GM12892 (cell line): ENCODE data around the gene AKAP12. TPM values are rescaled to one million over a fixed set of nuclear protein-coding genes. Genes with fewer than 3 reads are reported as not detected.

Experiments
- DNase-seq: peaks from one replicate; pipeline ENCODE4 v3.0.0; 2011; ENCODE audit not compliant: insufficient read length
- FAIRE-seq: peaks from 2 replicates; lab custom pipeline; 2011; peaks lifted over from hg19 to GRCh38; lab: Jason Lieb, UNC
- POLR2A ChIP-seq: IDR thresholded peaks from 2 replicates; pipeline ENCODE4 v1.6.1; 2011; ENCODE audit warnings: low read depth, low read length, control low read depth
- POLR2AphosphoS5 ChIP-seq: IDR thresholded peaks from 2 replicates; pipeline ENCODE4 v1.6.1; 2011; ENCODE audit warnings: low read depth, low read length, control low read depth
- TAF1 ChIP-seq: IDR thresholded peaks from 2 replicates; pipeline ENCODE4 v1.6.1; 2011; ENCODE audit warnings: low read depth, mild to moderate bottlenecking, control low read depth, low read length, borderline replicate concordance
- polyA plus RNA-seq: library from polyadenylated mRNA; unstranded; fragments of >200 nt; gene quantifications from one replicate; pipeline ENCODE4 v1.2.1, GENCODE V29; 2012; ENCODE audit warnings: missing spikeins, inconsistent platforms; ENCODE audit not compliant: missing spikeins

The AKAP12 gene, protein sequence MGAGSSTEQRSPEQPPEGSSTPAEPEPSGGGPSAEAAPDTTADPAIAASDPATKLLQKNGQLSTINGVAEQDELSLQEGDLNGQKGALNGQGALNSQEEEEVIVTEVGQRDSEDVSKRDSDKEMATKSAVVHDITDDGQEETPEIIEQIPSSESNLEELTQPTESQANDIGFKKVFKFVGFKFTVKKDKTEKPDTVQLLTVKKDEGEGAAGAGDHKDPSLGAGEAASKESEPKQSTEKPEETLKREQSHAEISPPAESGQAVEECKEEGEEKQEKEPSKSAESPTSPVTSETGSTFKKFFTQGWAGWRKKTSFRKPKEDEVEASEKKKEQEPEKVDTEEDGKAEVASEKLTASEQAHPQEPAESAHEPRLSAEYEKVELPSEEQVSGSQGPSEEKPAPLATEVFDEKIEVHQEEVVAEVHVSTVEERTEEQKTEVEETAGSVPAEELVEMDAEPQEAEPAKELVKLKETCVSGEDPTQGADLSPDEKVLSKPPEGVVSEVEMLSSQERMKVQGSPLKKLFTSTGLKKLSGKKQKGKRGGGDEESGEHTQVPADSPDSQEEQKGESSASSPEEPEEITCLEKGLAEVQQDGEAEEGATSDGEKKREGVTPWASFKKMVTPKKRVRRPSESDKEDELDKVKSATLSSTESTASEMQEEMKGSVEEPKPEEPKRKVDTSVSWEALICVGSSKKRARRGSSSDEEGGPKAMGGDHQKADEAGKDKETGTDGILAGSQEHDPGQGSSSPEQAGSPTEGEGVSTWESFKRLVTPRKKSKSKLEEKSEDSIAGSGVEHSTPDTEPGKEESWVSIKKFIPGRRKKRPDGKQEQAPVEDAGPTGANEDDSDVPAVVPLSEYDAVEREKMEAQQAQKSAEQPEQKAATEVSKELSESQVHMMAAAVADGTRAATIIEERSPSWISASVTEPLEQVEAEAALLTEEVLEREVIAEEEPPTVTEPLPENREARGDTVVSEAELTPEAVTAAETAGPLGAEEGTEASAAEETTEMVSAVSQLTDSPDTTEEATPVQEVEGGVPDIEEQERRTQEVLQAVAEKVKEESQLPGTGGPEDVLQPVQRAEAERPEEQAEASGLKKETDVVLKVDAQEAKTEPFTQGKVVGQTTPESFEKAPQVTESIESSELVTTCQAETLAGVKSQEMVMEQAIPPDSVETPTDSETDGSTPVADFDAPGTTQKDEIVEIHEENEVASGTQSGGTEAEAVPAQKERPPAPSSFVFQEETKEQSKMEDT (N-terminal part only)
- 0.04 TPM for polyA plus RNA-seq

- no peak for FAIRE-seq
- no peak for DNase-seq
- TF ChIP-seq POLR2AphosphoS5 (no peak), POLR2A (no peak), TAF1 (no peak)
Measured at GRCh38 chr6:151239603-151240035, at the start of gene AKAP12. Gene AKAP12, plus strand, starts transcription at chr6:151239967. Its CDS starts 596 bp downstream, at chr6:151240563.

GRCh38 chr6:151191527-151191926, 48.2 kb upstream of the AKAP12 start:
- FAIRE-seq (no peak), DNase-seq (no peak)
- TF ChIP-seq POLR2A (no peak), TAF1 (no peak), POLR2AphosphoS5 (no peak)

DNA sequence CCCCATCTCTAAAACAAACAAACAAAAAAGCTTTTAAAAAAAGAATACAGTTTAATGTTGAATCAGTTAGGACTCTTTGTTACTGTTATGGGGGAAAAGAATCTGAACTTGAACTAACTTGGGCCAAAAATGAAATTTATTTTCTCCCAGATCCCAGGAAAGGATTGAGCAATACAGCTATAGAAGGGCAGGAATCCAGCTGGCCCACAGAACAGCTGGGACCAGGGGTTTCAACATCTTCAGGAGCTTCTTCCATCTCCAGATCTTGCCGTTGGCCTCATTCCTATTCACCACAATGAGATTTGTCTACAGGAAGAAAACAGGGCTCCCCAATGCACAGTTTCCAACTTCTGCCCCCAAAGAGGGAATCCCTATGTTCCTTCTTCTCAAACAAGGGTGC, 43.2 kb upstream of the AKAP12 start:
- FAIRE-seq: no peak

GRCh38 chr6:151197556-151197955, 42.2 kb upstream of the AKAP12 start:
- FAIRE-seq (no peak), DNase-seq (no peak)
- TF ChIP-seq POLR2AphosphoS5 (no peak), TAF1 (no peak), POLR2A (no peak)

More for the DNA sequence above, 43.2 kb upstream of the AKAP12 start:
- no peak for TF ChIP-seq POLR2AphosphoS5
- no peak for TF ChIP-seq TAF1
- no peak for TF ChIP-seq POLR2A
- DNase-seq: no peak

- TF ChIP-seq POLR2A (no peak), POLR2AphosphoS5 (no peak), TAF1 (no peak)
- DNase-seq: no peak
- no peak for FAIRE-seq
Measured at GRCh38 chr6:151199991-151200390, 39.8 kb upstream of the AKAP12 start.

- no peak for FAIRE-seq
- TF ChIP-seq TAF1 (no peak), POLR2A (no peak), POLR2AphosphoS5 (no peak)
- DNase-seq: no peak
Measured at GRCh38 chr6:151205721-151206600, 33.8 kb upstream of the AKAP12 start.

- FAIRE-seq (no peak), DNase-seq (no peak)
- TF ChIP-seq TAF1: no peak
- TF ChIP-seq POLR2AphosphoS5: no peak
Measured at GRCh38 chr6:151207674-151208073, 32.1 kb upstream of the AKAP12 start.

GRCh38 chr6:151209071-151209831, 30.5 kb upstream of the AKAP12 start:
- DNase-seq (no peak), FAIRE-seq (no peak)

DNA sequence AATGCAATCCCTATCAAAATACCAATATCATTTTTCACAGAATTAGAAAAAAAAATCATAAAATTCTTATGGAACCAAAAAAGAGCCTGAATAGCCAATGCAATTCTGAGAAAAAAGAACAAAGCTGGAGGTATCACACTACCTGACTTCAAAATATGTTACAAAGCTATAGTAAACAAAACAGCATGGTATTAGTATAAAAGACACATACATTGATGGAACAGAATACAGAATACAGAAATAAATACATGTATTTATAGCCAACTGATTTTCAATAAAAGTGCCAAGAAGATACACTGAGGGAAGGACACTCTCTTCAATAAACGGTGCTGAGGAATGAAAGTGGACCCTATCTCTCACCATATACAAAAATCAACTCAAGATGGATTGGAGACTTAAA, 28.7 kb upstream of the AKAP12 start:
- DNase-seq: no peak
- TF ChIP-seq POLR2A (no peak), POLR2AphosphoS5 (no peak), TAF1 (no peak)
- FAIRE-seq: no peak

More at GRCh38 chr6:151209071-151209831, 30.5 kb upstream of the AKAP12 start:
- TF ChIP-seq POLR2A: no peak
- no peak for TF ChIP-seq POLR2AphosphoS5
- TF ChIP-seq TAF1: no peak

GRCh38 chr6:151213352-151213751, 26.4 kb upstream of the AKAP12 start:
- no peak for FAIRE-seq
- DNase-seq: no peak
- TF ChIP-seq POLR2A (no peak), POLR2AphosphoS5 (no peak), TAF1 (no peak)

GRCh38 chr6:151215999-151216398, 23.8 kb upstream of the AKAP12 start:
- TF ChIP-seq TAF1: no peak
- TF ChIP-seq POLR2A: no peak
- no peak for TF ChIP-seq POLR2AphosphoS5
- DNase-seq (no peak), FAIRE-seq (no peak)
